HL-60 (cell line): ENCODE measurements around the gene FLNC.

Experiments
- CTCF ChIP-seq: IDR thresholded peaks from one replicate; pipeline ENCODE4 v1.5.1; 2011; ENCODE audit warnings: low read length, control low read depth, inconsistent platforms; ENCODE audit not compliant: insufficient read depth
- GABPA ChIP-seq: IDR thresholded peaks from 2 replicates; pipeline ENCODE4 v1.6.1; 2012; ENCODE audit warnings: low read depth
- POLR2AphosphoS5 ChIP-seq: IDR thresholded peaks from 2 replicates; pipeline ENCODE4 v1.6.1; 2012; ENCODE audit warnings: low read depth
- REST ChIP-seq: IDR thresholded peaks from 2 replicates; pipeline ENCODE4 v1.6.1; 2012; ENCODE audit warnings: low read depth; ENCODE audit not compliant: insufficient replicate concordance
- SPI1 ChIP-seq: IDR thresholded peaks from 2 replicates; pipeline ENCODE4 v1.6.1; 2012; ENCODE audit warnings: low read depth, mild to moderate bottlenecking, borderline replicate concordance

- TF ChIP-seq CTCF (peak; percentile 56), POLR2AphosphoS5 (no peak), REST (no peak), SPI1 (no peak), GABPA (no peak)
Observed at GRCh38 chr7:128863433-128863989, 33.3 kb downstream of the FLNC start.
